Measurements from ENCODE around the gene TMEM33. TPM values are rescaled to one million over a fixed set of nuclear protein-coding genes. Genes with fewer than 3 reads are reported as not detected.

The TMEM33 gene
- polyA plus RNA-seq, 1 of the 3 experiments (the other 2 are of a cell fraction) = 31.2 TPM

DNA sequence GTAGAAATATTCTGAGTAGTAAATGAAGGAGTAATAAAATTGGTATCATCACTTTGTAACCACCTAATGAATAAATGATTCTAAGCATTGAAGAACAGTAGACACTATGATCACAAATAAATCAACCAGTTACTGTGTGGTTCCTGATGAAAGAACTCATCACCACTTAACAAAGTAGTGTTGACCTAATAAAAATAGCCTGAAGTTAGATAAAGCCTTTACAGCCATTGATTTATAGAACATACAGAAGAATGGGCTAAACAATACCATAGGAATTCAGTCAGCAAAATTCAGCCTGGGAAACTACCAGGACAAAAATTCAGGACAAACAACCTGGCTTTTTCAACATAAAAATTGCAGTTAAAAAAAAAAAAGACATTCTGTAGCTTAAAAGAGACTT, 64.1 kb downstream of the TMEM33 start (continued):
- TF ChIP-seq, protein P1, sequence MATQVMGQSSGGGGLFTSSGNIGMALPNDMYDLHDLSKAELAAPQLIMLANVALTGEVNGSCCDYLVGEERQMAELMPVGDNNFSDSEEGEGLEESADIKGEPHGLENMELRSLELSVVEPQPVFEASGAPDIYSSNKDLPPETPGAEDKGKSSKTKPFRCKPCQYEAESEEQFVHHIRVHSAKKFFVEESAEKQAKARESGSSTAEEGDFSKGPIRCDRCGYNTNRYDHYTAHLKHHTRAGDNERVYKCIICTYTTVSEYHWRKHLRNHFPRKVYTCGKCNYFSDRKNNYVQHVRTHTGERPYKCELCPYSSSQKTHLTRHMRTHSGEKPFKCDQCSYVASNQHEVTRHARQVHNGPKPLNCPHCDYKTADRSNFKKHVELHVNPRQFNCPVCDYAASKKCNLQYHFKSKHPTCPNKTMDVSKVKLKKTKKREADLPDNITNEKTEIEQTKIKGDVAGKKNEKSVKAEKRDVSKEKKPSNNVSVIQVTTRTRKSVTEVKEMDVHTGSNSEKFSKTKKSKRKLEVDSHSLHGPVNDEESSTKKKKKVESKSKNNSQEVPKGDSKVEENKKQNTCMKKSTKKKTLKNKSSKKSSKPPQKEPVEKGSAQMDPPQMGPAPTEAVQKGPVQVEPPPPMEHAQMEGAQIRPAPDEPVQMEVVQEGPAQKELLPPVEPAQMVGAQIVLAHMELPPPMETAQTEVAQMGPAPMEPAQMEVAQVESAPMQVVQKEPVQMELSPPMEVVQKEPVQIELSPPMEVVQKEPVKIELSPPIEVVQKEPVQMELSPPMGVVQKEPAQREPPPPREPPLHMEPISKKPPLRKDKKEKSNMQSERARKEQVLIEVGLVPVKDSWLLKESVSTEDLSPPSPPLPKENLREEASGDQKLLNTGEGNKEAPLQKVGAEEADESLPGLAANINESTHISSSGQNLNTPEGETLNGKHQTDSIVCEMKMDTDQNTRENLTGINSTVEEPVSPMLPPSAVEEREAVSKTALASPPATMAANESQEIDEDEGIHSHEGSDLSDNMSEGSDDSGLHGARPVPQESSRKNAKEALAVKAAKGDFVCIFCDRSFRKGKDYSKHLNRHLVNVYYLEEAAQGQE (IDR thresholded peaks at IDR 0.05; ENCODE audit: low read depth, low read length) = no peak
- no peak for TF ChIP-seq EZH2phosphoT487 (IDR thresholded peaks at IDR 0.05; ENCODE audit: borderline replicate concordance, low read depth)

DNA sequence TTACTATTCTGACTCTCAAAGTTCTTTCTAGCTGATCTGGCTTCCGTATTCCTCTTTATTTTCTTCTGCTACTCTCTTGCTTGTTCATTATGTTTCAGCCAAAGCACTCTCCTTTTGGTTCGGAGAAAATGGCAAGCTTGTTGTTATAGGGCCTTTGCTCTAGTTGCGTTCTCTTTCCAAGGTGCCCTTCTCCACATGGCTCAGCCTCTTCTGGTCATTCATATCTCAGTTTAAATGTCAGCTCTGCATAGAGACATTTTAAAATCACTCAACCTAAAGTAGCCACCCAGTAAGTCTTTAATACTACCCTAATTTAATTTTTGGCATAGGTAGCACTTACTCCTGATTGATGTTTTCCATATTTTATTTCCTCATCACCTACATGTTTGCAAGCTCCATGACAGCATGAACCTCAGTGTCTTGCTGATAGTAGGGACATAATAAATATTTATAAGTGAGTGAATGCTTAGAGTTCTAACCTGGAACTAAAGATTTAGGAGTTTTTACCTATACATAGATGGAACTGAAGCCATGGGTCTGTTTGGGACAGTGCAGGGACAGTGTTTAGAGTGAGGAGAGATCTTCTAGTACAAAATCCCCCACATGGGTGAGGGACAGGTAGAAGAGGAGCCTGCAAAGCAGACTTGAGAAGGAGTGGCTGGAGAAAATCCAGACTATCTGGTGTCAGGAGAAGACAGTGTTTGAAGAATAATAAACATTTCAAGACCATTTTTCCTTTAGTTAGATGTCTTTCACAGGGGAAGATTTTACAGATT, 73.0 kb downstream of the TMEM33 start:
- no peaks in the 10 kb centered on the region for H3K27me3 ChIP-seq (ENCODE audit: insufficient read depth)
- 93% methylated on average over 3 of the region's 3 CpGs for WGBS (ENCODE audit: low lambda C conversion rate)
- no peaks in the 10 kb centered on the region for H3K9me2 ChIP-seq
- DNase-seq = no peak
- ChIA-PET POLR2A (no interaction called here), CTCF (no interaction called here)
- H3K4me3 ChIP-seq (ENCODE audit: low read depth in 2 of 2, low read length in 1 of 2) = no peak overlapping the region
- TF ChIP-seq GATA2 (CRISPR knock-in tag; IDR thresholded peaks at IDR 0.05) (no peak), FOSL2 (IDR thresholded peaks at IDR 0.05; ENCODE audit: borderline replicate concordance, low read depth) (no peak), FOXM1 (IDR thresholded peaks at IDR 0.05; ENCODE audit: low read depth) (no peak), JUND (IDR thresholded peaks at IDR 0.05) (no peak), YY1 (IDR thresholded peaks at IDR 0.05; ENCODE audit: low read depth) (no peak), ELF1 (IDR thresholded peaks at IDR 0.05) (no peak), NFIC (IDR thresholded peaks at IDR 0.05; ENCODE audit: borderline replicate concordance) (no peak), RCOR1 (IDR thresholded peaks at IDR 0.05; ENCODE audit: low read length) (no peak), RXRA (IDR thresholded peaks at IDR 0.05; ENCODE audit: borderline replicate concordance, low read depth) (no peak)
- TF ChIP-seq, protein P2, sequence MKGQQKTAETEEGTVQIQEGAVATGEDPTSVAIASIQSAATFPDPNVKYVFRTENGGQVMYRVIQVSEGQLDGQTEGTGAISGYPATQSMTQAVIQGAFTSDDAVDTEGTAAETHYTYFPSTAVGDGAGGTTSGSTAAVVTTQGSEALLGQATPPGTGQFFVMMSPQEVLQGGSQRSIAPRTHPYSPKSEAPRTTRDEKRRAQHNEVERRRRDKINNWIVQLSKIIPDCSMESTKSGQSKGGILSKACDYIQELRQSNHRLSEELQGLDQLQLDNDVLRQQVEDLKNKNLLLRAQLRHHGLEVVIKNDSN (IDR thresholded peaks at IDR 0.05; ENCODE audit: borderline replicate concordance, low read depth) = no peak
- TF ChIP-seq, protein P1 (IDR thresholded peaks at IDR 0.05; ENCODE audit: low read depth, low read length) = no peak
- peaks cover 17% of the 10 kb centered on the region; the same call in 1 of the 2 replicates for H4K20me1 ChIP-seq (ENCODE audit: insufficient read depth)
- H3K9me3 ChIP-seq = no peaks in the 10 kb centered on the region
- H3K4me2 ChIP-seq = no peak overlapping the region
- no peak overlapping the region for H3K27ac ChIP-seq (ENCODE audit: low read depth in 2 of 2, low read length in 1 of 2)
- no peak overlapping the region for H3K9ac ChIP-seq
- peaks cover 34 to 39% of the 10 kb centered on the region in 2 experiments for H3K36me3 ChIP-seq (replicated peaks in 1 of 2; ENCODE audit: control insufficient read depth in 1 of 2, insufficient read depth in 2 of 2, low read length in 1 of 2)
- H3F3A ChIP-seq (replicated peaks; ENCODE audit: insufficient read depth) = no peaks in the 10 kb centered on the region
- H2AFZ ChIP-seq (ENCODE audit: low read depth) = no peak overlapping the region
- peaks cover 80% of the 10 kb centered on the region for H3K79me2 ChIP-seq (ENCODE audit: insufficient read depth)
- H3K4me1 ChIP-seq (ENCODE audit: control insufficient read depth in 1 of 2, insufficient read depth in 2 of 2, low read depth in 1 of 2, low read length in 1 of 2) = peaks cover 0 to 5% of the 10 kb centered on the region in 2 experiments; a peak in 2 of 4 replicates

Small RNA genes lying within 50 kb of the gene (small RNA-seq; reads per million reads assigned to genes)
- 0 reads per million in 7 experiments for gene AC108210.2

Other genes starting within 250 kb of the TMEM33 start
- 0.95 and 2.2 TPM in 2 replicates for gene PHOX2B, start 186.7 kb upstream of the TMEM33 start, polyA plus RNA-seq (2012; rRNA removed)
- gene DCAF4L1, start 46.3 kb downstream of the TMEM33 start, polyA plus RNA-seq (2012; rRNA removed) = 0.05 and 0.11 TPM in 2 replicates
- gene SLC30A9, start 55.1 kb downstream of the TMEM33 start, polyA plus RNA-seq (2012; rRNA removed) = 34.2 and 44.0 TPM in 2 replicates
- gene BEND4, start 217.2 kb downstream of the TMEM33 start, polyA plus RNA-seq (2012; rRNA removed) = 0.02 and 0.03 TPM in 2 replicates